ENCODE results near the gene FAM186B.
A peak's percentile ranks its signal among the peaks of the same experiment; 100 is the strongest.

FAM186B gene

DNA sequence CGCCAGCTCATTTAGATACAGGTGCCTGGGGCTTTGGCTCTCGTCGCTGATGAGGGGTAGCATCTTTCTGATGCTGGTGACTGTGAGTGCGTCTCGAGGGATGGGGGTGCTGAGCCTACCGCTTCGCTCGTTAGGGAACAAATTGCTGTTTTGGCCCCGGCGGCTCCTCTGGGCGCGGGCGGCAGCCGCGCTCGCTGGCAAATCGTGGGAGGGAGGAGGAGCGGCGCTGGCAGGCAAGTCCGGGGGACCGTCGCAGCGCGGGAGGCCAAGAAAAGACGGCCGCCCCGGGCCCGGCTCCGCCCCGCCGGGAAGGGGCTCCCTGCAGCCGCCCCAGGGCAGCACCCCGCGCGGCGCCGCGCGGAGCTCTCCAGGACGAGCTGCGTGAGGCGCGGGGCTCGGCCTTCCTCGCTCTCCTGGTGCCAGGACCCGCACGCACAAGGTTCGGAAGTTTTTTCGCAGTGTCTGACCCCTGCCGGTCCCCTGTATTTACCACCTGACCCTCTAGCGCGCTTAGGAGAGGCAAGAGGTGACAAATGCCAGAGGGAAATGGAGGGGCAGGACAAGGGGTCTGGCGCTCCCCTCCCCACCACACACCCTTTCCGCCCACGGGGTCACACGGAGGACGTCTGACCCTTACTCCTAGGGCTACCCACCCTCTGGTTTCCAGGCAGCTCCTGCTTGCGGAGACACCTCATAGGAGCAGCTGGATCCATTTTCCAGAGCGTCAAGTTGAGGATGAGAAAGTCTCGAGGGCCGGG is 67.5 kb downstream of the FAM186B start (continued):
- TF ChIP-seq ZNF548 (tag by site-specific recombination; IDR thresholded peaks at IDR 0.05) (no peak), ZNF501 (tag by site-specific recombination; IDR thresholded peaks at IDR 0.05) (no peak), GFI1B (tag by site-specific recombination; IDR thresholded peaks at IDR 0.05) (no peak), ZNF571 (tag by site-specific recombination; IDR thresholded peaks at IDR 0.05) (no peak), MYNN (tag by site-specific recombination; IDR thresholded peaks at IDR 0.05; ENCODE audit: borderline replicate concordance) (no peak), ZNF677 (tag by site-specific recombination; IDR thresholded peaks at IDR 0.05) (no peak), SP3 (tag by site-specific recombination; IDR thresholded peaks at IDR 0.05) (peak; percentile 15; the same call in 1 of the 2 replicates), ZSCAN23 (tag by site-specific recombination; IDR thresholded peaks at IDR 0.05) (no peak), ZEB2 (tag by site-specific recombination; IDR thresholded peaks at IDR 0.05) (no peak), ZNF24 (tag by site-specific recombination; IDR thresholded peaks at IDR 0.05) (no peak), ZNF658 (tag by site-specific recombination; IDR thresholded peaks at IDR 0.05) (no peak), ZXDB (tag by site-specific recombination; IDR thresholded peaks at IDR 0.05) (peak; percentile 24; the same call in 1 of the 2 replicates), ZNF670 (tag by site-specific recombination; IDR thresholded peaks at IDR 0.05; ENCODE audit: low read depth) (no peak), ZBTB20 (tag by site-specific recombination; IDR thresholded peaks at IDR 0.05) (peak; percentile 46; the same call in 1 of the 2 replicates), ZNF830 (tag by site-specific recombination; IDR thresholded peaks at IDR 0.05; ENCODE audit: low read depth) (no peak), ZNF433 (tag by site-specific recombination; IDR thresholded peaks at IDR 0.05; ENCODE audit: low read depth) (no peak), WT1 (tag by site-specific recombination; IDR thresholded peaks at IDR 0.05) (no peak; the same call in 1 of the 2 replicates), ZNF423 (tag by site-specific recombination; IDR thresholded peaks at IDR 0.05) (0 out of 2 replicates have a peak, but pooled peaks have one; percentile 10), ZNF624 (tag by site-specific recombination; IDR thresholded peaks at IDR 0.05) (no peak), ZNF350 (tag by site-specific recombination; IDR thresholded peaks at IDR 0.05) (no peak), ZNF560 (tag by site-specific recombination; IDR thresholded peaks at IDR 0.05; ENCODE audit: borderline replicate concordance) (no peak), GLIS2 (tag by site-specific recombination; IDR thresholded peaks at IDR 0.05) (peak; percentile 66; the same call in 1 of the 2 replicates)
- TF ChIP-seq, protein P1, sequence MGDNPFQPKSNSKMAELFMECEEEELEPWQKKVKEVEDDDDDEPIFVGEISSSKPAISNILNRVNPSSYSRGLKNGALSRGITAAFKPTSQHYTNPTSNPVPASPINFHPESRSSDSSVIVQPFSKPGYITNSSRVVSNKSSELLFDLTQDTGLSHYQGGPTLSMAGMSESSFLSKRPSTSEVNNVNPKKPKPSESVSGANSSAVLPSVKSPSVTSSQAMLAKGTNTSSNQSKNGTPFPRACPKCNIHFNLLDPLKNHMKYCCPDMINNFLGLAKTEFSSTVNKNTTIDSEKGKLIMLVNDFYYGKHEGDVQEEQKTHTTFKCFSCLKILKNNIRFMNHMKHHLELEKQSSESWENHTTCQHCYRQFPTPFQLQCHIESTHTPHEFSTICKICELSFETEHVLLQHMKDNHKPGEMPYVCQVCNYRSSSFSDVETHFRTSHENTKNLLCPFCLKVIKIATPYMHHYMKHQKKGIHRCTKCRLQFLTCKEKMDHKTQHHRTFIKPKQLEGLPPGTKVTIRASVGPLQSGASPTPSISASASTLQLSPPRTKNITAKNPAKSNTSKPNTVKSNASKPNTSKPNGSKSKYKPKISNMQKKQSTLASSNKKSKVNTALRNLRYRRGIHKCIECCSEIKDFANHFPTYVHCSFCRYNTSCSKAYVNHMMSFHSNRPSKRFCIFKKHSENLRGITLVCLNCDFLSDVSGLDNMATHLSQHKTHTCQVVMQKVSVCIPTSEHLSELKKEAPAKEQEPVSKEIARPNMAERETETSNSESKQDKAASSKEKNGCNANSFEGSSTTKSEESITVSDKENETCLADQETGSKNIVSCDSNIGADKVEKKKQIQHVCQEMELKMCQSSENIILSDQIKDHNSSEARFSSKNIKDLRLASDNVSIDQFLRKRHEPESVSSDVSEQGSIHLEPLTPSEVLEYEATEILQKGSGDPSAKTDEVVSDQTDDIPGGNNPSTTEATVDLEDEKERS (tag by site-specific recombination; IDR thresholded peaks at IDR 0.05) = no peak
- TF ChIP-seq, protein P2, sequence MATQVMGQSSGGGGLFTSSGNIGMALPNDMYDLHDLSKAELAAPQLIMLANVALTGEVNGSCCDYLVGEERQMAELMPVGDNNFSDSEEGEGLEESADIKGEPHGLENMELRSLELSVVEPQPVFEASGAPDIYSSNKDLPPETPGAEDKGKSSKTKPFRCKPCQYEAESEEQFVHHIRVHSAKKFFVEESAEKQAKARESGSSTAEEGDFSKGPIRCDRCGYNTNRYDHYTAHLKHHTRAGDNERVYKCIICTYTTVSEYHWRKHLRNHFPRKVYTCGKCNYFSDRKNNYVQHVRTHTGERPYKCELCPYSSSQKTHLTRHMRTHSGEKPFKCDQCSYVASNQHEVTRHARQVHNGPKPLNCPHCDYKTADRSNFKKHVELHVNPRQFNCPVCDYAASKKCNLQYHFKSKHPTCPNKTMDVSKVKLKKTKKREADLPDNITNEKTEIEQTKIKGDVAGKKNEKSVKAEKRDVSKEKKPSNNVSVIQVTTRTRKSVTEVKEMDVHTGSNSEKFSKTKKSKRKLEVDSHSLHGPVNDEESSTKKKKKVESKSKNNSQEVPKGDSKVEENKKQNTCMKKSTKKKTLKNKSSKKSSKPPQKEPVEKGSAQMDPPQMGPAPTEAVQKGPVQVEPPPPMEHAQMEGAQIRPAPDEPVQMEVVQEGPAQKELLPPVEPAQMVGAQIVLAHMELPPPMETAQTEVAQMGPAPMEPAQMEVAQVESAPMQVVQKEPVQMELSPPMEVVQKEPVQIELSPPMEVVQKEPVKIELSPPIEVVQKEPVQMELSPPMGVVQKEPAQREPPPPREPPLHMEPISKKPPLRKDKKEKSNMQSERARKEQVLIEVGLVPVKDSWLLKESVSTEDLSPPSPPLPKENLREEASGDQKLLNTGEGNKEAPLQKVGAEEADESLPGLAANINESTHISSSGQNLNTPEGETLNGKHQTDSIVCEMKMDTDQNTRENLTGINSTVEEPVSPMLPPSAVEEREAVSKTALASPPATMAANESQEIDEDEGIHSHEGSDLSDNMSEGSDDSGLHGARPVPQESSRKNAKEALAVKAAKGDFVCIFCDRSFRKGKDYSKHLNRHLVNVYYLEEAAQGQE (tag by site-specific recombination; IDR thresholded peaks at IDR 0.05) = no peak
- TF ChIP-seq, protein P3, sequence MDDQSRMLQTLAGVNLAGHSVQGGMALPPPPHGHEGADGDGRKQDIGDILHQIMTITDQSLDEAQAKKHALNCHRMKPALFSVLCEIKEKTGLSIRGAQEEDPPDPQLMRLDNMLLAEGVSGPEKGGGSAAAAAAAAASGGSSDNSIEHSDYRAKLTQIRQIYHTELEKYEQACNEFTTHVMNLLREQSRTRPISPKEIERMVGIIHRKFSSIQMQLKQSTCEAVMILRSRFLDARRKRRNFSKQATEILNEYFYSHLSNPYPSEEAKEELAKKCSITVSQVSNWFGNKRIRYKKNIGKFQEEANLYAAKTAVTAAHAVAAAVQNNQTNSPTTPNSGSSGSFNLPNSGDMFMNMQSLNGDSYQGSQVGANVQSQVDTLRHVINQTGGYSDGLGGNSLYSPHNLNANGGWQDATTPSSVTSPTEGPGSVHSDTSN (CRISPR knock-in tag; IDR thresholded peaks at IDR 0.05) = no peak
- TF ChIP-seq, protein P4, sequence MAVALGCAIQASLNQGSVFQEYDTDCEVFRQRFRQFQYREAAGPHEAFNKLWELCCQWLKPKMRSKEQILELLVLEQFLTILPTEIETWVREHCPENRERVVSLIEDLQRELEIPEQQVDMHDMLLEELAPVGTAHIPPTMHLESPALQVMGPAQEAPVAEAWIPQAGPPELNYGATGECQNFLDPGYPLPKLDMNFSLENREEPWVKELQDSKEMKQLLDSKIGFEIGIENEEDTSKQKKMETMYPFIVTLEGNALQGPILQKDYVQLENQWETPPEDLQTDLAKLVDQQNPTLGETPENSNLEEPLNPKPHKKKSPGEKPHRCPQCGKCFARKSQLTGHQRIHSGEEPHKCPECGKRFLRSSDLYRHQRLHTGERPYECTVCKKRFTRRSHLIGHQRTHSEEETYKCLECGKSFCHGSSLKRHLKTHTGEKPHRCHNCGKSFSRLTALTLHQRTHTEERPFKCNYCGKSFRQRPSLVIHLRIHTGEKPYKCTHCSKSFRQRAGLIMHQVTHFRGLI (tag by site-specific recombination; IDR thresholded peaks at IDR 0.05) = no peak
- TF ChIP-seq, protein P5, sequence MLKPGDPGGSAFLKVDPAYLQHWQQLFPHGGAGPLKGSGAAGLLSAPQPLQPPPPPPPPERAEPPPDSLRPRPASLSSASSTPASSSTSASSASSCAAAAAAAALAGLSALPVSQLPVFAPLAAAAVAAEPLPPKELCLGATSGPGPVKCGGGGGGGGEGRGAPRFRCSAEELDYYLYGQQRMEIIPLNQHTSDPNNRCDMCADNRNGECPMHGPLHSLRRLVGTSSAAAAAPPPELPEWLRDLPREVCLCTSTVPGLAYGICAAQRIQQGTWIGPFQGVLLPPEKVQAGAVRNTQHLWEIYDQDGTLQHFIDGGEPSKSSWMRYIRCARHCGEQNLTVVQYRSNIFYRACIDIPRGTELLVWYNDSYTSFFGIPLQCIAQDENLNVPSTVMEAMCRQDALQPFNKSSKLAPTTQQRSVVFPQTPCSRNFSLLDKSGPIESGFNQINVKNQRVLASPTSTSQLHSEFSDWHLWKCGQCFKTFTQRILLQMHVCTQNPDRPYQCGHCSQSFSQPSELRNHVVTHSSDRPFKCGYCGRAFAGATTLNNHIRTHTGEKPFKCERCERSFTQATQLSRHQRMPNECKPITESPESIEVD (tag by site-specific recombination; IDR thresholded peaks at IDR 0.05) = no peak
- TF ChIP-seq, protein P6, sequence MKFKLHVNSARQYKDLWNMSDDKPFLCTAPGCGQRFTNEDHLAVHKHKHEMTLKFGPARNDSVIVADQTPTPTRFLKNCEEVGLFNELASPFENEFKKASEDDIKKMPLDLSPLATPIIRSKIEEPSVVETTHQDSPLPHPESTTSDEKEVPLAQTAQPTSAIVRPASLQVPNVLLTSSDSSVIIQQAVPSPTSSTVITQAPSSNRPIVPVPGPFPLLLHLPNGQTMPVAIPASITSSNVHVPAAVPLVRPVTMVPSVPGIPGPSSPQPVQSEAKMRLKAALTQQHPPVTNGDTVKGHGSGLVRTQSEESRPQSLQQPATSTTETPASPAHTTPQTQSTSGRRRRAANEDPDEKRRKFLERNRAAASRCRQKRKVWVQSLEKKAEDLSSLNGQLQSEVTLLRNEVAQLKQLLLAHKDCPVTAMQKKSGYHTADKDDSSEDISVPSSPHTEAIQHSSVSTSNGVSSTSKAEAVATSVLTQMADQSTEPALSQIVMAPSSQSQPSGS (tag by site-specific recombination; IDR thresholded peaks at IDR 0.05; ENCODE audit: low read depth) = no peak

All from HEK293 (cell line).